Gastrocnemius medialis (tissue), 4 donors: Measurements from ENCODE around the gene MACROD2. TPM values are rescaled to one million over a fixed set of nuclear protein-coding genes. Genes with fewer than 3 reads are reported as not detected.
"Not testable (repeated sequence)": the region's sequence is repeated elsewhere in the genome, so short reads cannot be mapped to it uniquely, and the experiment has no call there.

Experiments
- ATAC-seq, 2 donors: fragments of 150-250 bp; one replicate each; pipeline ENCODE4 v1.9.1; 2016
- DNase-seq, 2 donors: peaks; one replicate each; pipeline ENCODE4 v3.0.0-alpha.2; 2019
- H3K27ac ChIP-seq, 4 donors: fragments of 200-600 bp; sonication (generic); 1 replicate in 1 of 4; 2 replicates in 3 of 4; pipeline ENCODE4 v1.5.1; 2016 to 2018; ENCODE audit warnings: mild to moderate bottlenecking in 2 of 4, moderate library complexity in 1 of 4
- H3K27me3 ChIP-seq, 3 donors: fragments of 200-600 bp; sonication (generic) in 2 of 3; 1 replicate in 1 of 3; 2 replicates in 2 of 3; pipeline versions ENCODE4 v1.5.1 to v1.6.0; 2016 to 2019; ENCODE audit warnings: mild to moderate bottlenecking in 1 of 3, moderate library complexity in 1 of 3
- H3K36me3 ChIP-seq, 2 donors: fragments of 200-600 bp; sonication (generic) in 1 of 2; one replicate each; pipeline ENCODE4 v1.5.1; 2017 to 2018
- H3K4me1 ChIP-seq, 2 donors: fragments of 200-600 bp; sonication (generic) in 1 of 2; one replicate each; pipeline ENCODE4 v1.5.1; 2016 to 2017; ENCODE audit warnings: mild to moderate bottlenecking in 2 of 2
- H3K4me3 ChIP-seq, 4 donors: fragments of 200-600 bp; sonication (generic) in 3 of 4; 1 replicate in 1 of 4; 2 replicates in 3 of 4; pipeline ENCODE4 v1.5.1; 2016 to 2019; ENCODE audit warnings: mild to moderate bottlenecking in 2 of 4
- H3K9me3 ChIP-seq, 3 donors: fragments of 200-600 bp; sonication (generic) in 2 of 3; 1 replicate in 1 of 3; 2 replicates in 2 of 3; pipeline ENCODE4 v1.5.1; 2016 to 2019
- CTCF ChIP-seq, 5 experiments: fragments of 450-650 bp in 3 of 5; fragments of 200-600 bp in 2 of 5; sonication (generic) in 2 of 5; IDR thresholded peaks in 4 of 5; conservative IDR thresholded peaks in 1 of 5; 1 replicate in 4 of 5; 2 replicates in 1 of 5; pipeline ENCODE4 v1.5.1; 2016 to 2019; ENCODE audit warnings: antibody characterized with exemption in 5 of 5, mild to moderate bottlenecking in 3 of 5, moderate library complexity in 3 of 5
- POLR2A ChIP-seq, 2 donors: fragments of 450-650 bp; IDR thresholded peaks; one replicate each; pipeline ENCODE4 v1.6.1; 2017; ENCODE audit warnings: antibody characterized with exemption in 2 of 2, mild to moderate bottlenecking in 2 of 2, moderate library complexity in 2 of 2
- in situ Hi-C, 4 donors: fragments of 200-750 bp; cut with MboI; loops; one replicate each; pipeline versions ENCODE4 v1.15.0 to v1.8.0; 2017; ENCODE audit warnings: low sequenced_read_pairs in 4 of 4
- intact Hi-C: fragments of 100-400 bp; cut with DNase I; formaldehyde crosslinking; loops from one replicate; pipeline ENCODE4 v1.15.1; 2023; ENCODE audit warnings: low total_unique reads
- total RNA-seq, 4 donors: library from RNA; depleted of rRNA; stranded (reverse); fragments of >200 nt; gene quantifications; one replicate each; pipeline versions ENCODE4 v1.1.0 to v1.2.3, GENCODE V29; 2016

Gene MACROD2
- total RNA-seq, 4 donors from 2014 or later = 1.8 to 10.2 (median 3.6) TPM

- Histone ChIP-seq H3K36me3 (no peaks in the 10 kb centered on the region), H3K27me3 (no peaks in the 10 kb centered on the region), H3K9me3 (no peaks in the 10 kb centered on the region), H3K27ac (no peak overlapping the region), H3K4me1 (no peaks in the 10 kb centered on the region), H3K4me3 (no peak overlapping the region)
- in situ Hi-C loops = no loop called here
- no peak for TF ChIP-seq CTCF (IDR thresholded peaks at IDR 0.05 in 4 of 5, conservative IDR thresholded peaks at IDR 0.05 in 1 of 5)
- no peak for TF ChIP-seq POLR2A (IDR thresholded peaks at IDR 0.05)
- intact Hi-C loops = no loop called here
- no peak for DNase-seq
- ATAC-seq = no peak
These were observed 970.9 kb downstream of the MACROD2 start for GRCh38 chr20:14966203-14966602.

GRCh38 chr20:14966808-14967207 lies 971.5 kb downstream of the MACROD2 start:
- H3K4me3 ChIP-seq = no peak overlapping the region
- no peaks in the 10 kb centered on the region for H3K4me1 ChIP-seq
- TF ChIP-seq POLR2A (IDR thresholded peaks at IDR 0.05) = no peak
- no peak for TF ChIP-seq CTCF (IDR thresholded peaks at IDR 0.05 in 4 of 5, conservative IDR thresholded peaks at IDR 0.05 in 1 of 5)
- H3K27me3 ChIP-seq = no peaks in the 10 kb centered on the region
- ATAC-seq = no peak
- no peak for DNase-seq
- in situ Hi-C loops (no loop called here), intact Hi-C loops (no loop called here)
- H3K9me3 ChIP-seq = no peaks in the 10 kb centered on the region
- H3K36me3 ChIP-seq = no peaks in the 10 kb centered on the region
- no peak overlapping the region for H3K27ac ChIP-seq

GRCh38 chr20:14972256-14972655 lies 976.9 kb downstream of the MACROD2 start:
- intact Hi-C loops (no loop called here), in situ Hi-C loops (no loop called here)
- no peak overlapping the region for H3K4me3 ChIP-seq
- H3K4me1 ChIP-seq = no peaks in the 10 kb centered on the region
- H3K9me3 ChIP-seq = no peaks in the 10 kb centered on the region
- H3K36me3 ChIP-seq = no peaks in the 10 kb centered on the region
- no peak overlapping the region for H3K27ac ChIP-seq
- TF ChIP-seq CTCF (IDR thresholded peaks at IDR 0.05 in 4 of 5, conservative IDR thresholded peaks at IDR 0.05 in 1 of 5) (no peak), POLR2A (IDR thresholded peaks at IDR 0.05) (no peak)
- no peaks in the 10 kb centered on the region for H3K27me3 ChIP-seq
- no peak for DNase-seq
- no peak for ATAC-seq

- Histone ChIP-seq H3K4me3 (no peak overlapping the region), H3K4me1 (no peaks in the 10 kb centered on the region), H3K27ac (no peak overlapping the region), H3K36me3 (no peaks in the 10 kb centered on the region), H3K27me3 (no peaks in the 10 kb centered on the region), H3K9me3 (no peaks in the 10 kb centered on the region)
- in situ Hi-C loops (no loop called here), intact Hi-C loops (no loop called here)
- DNase-seq = no peak
- no peak for TF ChIP-seq CTCF (IDR thresholded peaks at IDR 0.05 in 4 of 5, conservative IDR thresholded peaks at IDR 0.05 in 1 of 5)
- no peak for TF ChIP-seq POLR2A (IDR thresholded peaks at IDR 0.05)
- no peak for ATAC-seq
These were observed 977.4 kb downstream of the MACROD2 start for GRCh38 chr20:14972690-14973089.

- intact Hi-C loops (no loop called here), in situ Hi-C loops (no loop called here)
- Histone ChIP-seq H3K27ac (no peak overlapping the region), H3K4me1 (no peaks in the 10 kb centered on the region), H3K4me3 (no peak overlapping the region), H3K27me3 (no peaks in the 10 kb centered on the region), H3K9me3 (no peaks in the 10 kb centered on the region), H3K36me3 (no peaks in the 10 kb centered on the region)
- DNase-seq (no peak), ATAC-seq (no peak)
- TF ChIP-seq POLR2A (IDR thresholded peaks at IDR 0.05) (no peak), CTCF (IDR thresholded peaks at IDR 0.05 in 4 of 5, conservative IDR thresholded peaks at IDR 0.05 in 1 of 5) (no peak)
These were observed 984.2 kb downstream of the MACROD2 start for GRCh38 chr20:14979453-14979986.

- intact Hi-C loops, H3K36me3 ChIP-seq, ATAC-seq, H3K27me3 ChIP-seq, in situ Hi-C loops, H3K27ac ChIP-seq, H3K9me3 ChIP-seq, H3K4me1 ChIP-seq, H3K4me3 ChIP-seq, DNase-seq: not testable (repeated sequence)
These were observed 986.2 kb downstream of the MACROD2 start for GRCh38 chr20:14981486-14981885.

- intact Hi-C loops, in situ Hi-C loops, H3K27ac ChIP-seq, H3K9me3 ChIP-seq, H3K36me3 ChIP-seq, H3K4me3 ChIP-seq, H3K4me1 ChIP-seq, H3K27me3 ChIP-seq, ATAC-seq, DNase-seq: not testable (repeated sequence)
These were observed 987.0 kb downstream of the MACROD2 start for GRCh38 chr20:14982324-14982723.
